Keratinocyte (primary cell): ENCODE measurements around the gene RIPPLY2. TPM values are rescaled to one million over a fixed set of nuclear protein-coding genes. Genes with fewer than 3 reads are reported as not detected.

Source experiments
- DNase-seq: peaks from one replicate; pipeline ENCODE4 v3.0.0-alpha.2; 2011; ENCODE audit warnings: low read depth, missing footprints, low spot score
- FAIRE-seq: peaks from 2 replicates; lab custom pipeline; 2011; peaks lifted over from hg19 to GRCh38; lab: Jason Lieb, UNC
- H2AFZ ChIP-seq: 2 replicates; pipeline ENCODE4 v1.6.0; 2012; ENCODE audit warnings: low read length, control low read depth, inconsistent platforms; ENCODE audit not compliant: control insufficient read depth
- H3K27ac ChIP-seq: 2 replicates; pipeline ENCODE4 v1.5.1; 2011; ENCODE audit warnings: low read length; ENCODE audit not compliant: control insufficient read depth, insufficient read depth
- H3K27me3 ChIP-seq: 3 replicates; pipeline ENCODE4 v1.6.0; 2011; ENCODE audit warnings: low read length; ENCODE audit not compliant: control insufficient read depth, insufficient read depth; ENCODE audit errors: extremely low read depth
- H3K36me3 ChIP-seq, 2 experiments: 2 replicates in 1 of 2; 3 replicates in 1 of 2; pipeline ENCODE4 v1.5.1; 2011; ENCODE audit warnings: low read length in 2 of 2, mild to moderate bottlenecking in 1 of 2; ENCODE audit not compliant: control insufficient read depth in 2 of 2, insufficient read depth in 2 of 2; ENCODE audit errors: extremely low read depth in 1 of 2
- H3K4me1 ChIP-seq: 3 replicates; pipeline ENCODE4 v1.5.1; 2011; ENCODE audit warnings: low read length; ENCODE audit not compliant: control insufficient read depth, insufficient read depth; ENCODE audit errors: extremely low read depth
- H3K4me2 ChIP-seq: 3 replicates; pipeline ENCODE4 v1.6.0; 2011; ENCODE audit warnings: low read depth, low read length; ENCODE audit not compliant: control insufficient read depth, insufficient read depth; ENCODE audit errors: extremely low read depth
- H3K4me3 ChIP-seq, 3 experiments: fragments of 200-600 bp in 1 of 3; sonication (generic) in 1 of 3; 2 replicates in 2 of 3; 3 replicates in 1 of 3; pipeline ENCODE4 v1.5.1; 2011 to 2016; ENCODE audit warnings: low read length in 3 of 3, mild to moderate bottlenecking in 3 of 3, control low read depth in 2 of 3, inconsistent platforms in 1 of 3, low read depth in 1 of 3, mixed read lengths in 1 of 3, mixed run types in 1 of 3, moderate library complexity in 1 of 3; ENCODE audit not compliant: control insufficient read depth in 2 of 3, insufficient read depth in 2 of 3; ENCODE audit errors: extremely low read depth in 1 of 3
- H3K79me2 ChIP-seq: 2 replicates; pipeline ENCODE4 v1.6.0; 2012; ENCODE audit warnings: low read length; ENCODE audit not compliant: control insufficient read depth, insufficient read depth
- H3K9ac ChIP-seq: 3 replicates; pipeline ENCODE4 v1.6.0; 2011; ENCODE audit warnings: low read length; ENCODE audit not compliant: control insufficient read depth, insufficient read depth; ENCODE audit errors: extremely low read depth
- H3K9me1 ChIP-seq: 3 replicates; pipeline ENCODE4 v1.6.0; 2011; ENCODE audit warnings: low read length; ENCODE audit not compliant: control insufficient read depth, insufficient read depth; ENCODE audit errors: extremely low read depth
- H3K9me3 ChIP-seq: 2 replicates; pipeline ENCODE4 v1.5.1; 2012; ENCODE audit warnings: low read depth, low read length; ENCODE audit not compliant: control insufficient read depth
- H4K20me1 ChIP-seq: 3 replicates; pipeline ENCODE4 v1.6.0; 2011; ENCODE audit warnings: low read length; ENCODE audit not compliant: control insufficient read depth, insufficient read depth; ENCODE audit errors: extremely low read depth
- EZH2 ChIP-seq: IDR thresholded peaks from one replicate; pipeline ENCODE4 v1.6.1; 2012; ENCODE audit warnings: inconsistent platforms, mild to moderate bottlenecking, low read length, moderate library complexity
- dilution Hi-C: fragments of 300-500 bp; cut with MboI; formaldehyde crosslinking; loops from one replicate; pipeline ENCODE4 v1.7.0; 2020; ENCODE audit warnings: low sequenced_read_pairs; ENCODE audit not compliant: extremely low pct_ligation_motif_present
- polyA plus RNA-seq, 5 experiments: library from polyadenylated mRNA; depleted of rRNA in 3 of 5; stranded (reverse) in 3 of 5; stranded (forward) in 1 of 5; unstranded in 1 of 5; fragments of >200 nt; gene quantifications; 1 replicate in 1 of 5; 2 replicates in 3 of 5; 3 replicates in 1 of 5; pipeline versions ENCODE4 v1.2.1 to v1.2.3, GENCODE V29; 2011 to 2012; ENCODE audit warnings: missing spikeins in 2 of 5, low read depth in 1 of 5, low replicate concordance in 1 of 5
- TF ChIP-seq, protein P1 (sequence below), 3 experiments: IDR thresholded peaks in 1 of 3; conservative IDR thresholded peaks in 1 of 3; optimal IDR thresholded peaks in 1 of 3; 2 replicates in 2 of 3; 3 replicates in 1 of 3; pipeline versions ENCODE3 to v1.5.1; 2011; ENCODE audit warnings: low read length in 3 of 3, mild to moderate bottlenecking in 3 of 3, moderate library complexity in 2 of 3, control low read depth in 1 of 3, inconsistent platforms in 1 of 3; ENCODE audit not compliant: insufficient read depth in 2 of 3; ENCODE audit errors: extremely low read depth in 1 of 3

Gene RIPPLY2
- polyA plus RNA-seq, 1 donor (not counting 4 experiments of a cell fraction or from before 2014, with no cell fraction given): 0.60 TPM

DNA sequence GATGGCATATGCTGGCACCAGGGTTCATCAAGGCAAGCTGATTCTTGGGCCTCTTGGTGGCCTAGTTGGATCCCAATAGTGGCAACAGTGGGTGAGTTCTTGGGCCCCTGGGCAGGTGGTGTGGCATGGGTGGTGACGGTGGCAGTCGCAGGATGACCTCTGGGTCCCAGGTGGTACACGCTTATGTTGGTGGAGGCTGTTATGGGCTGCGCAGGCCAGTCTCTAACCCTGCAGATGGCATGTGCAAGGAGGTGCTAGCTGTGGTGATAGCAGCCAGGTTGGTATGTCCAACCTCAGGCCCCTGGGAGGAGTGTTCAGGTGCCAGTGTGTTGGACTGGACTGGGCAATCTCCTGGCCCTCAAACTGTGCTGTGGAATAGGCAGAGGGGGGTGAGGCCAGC lies 52.5 kb downstream of the RIPPLY2 start:
- no peak overlapping the region for H2AFZ ChIP-seq
- H3K9ac ChIP-seq: no peak overlapping the region
- H3K27me3 ChIP-seq: no peaks in the 10 kb centered on the region
- DNase-seq (no peak), FAIRE-seq (no peak)
- no peaks in the 10 kb centered on the region for H3K9me3 ChIP-seq
- no peaks in the 10 kb centered on the region for H3K36me3 ChIP-seq
- H3K79me2 ChIP-seq: peaks cover 9% of the 10 kb centered on the region
- no peak overlapping the region for H3K27ac ChIP-seq
- no peaks in the 10 kb centered on the region for H3K9me1 ChIP-seq
- no peaks in the 10 kb centered on the region for H4K20me1 ChIP-seq
- TF ChIP-seq, protein P1, sequence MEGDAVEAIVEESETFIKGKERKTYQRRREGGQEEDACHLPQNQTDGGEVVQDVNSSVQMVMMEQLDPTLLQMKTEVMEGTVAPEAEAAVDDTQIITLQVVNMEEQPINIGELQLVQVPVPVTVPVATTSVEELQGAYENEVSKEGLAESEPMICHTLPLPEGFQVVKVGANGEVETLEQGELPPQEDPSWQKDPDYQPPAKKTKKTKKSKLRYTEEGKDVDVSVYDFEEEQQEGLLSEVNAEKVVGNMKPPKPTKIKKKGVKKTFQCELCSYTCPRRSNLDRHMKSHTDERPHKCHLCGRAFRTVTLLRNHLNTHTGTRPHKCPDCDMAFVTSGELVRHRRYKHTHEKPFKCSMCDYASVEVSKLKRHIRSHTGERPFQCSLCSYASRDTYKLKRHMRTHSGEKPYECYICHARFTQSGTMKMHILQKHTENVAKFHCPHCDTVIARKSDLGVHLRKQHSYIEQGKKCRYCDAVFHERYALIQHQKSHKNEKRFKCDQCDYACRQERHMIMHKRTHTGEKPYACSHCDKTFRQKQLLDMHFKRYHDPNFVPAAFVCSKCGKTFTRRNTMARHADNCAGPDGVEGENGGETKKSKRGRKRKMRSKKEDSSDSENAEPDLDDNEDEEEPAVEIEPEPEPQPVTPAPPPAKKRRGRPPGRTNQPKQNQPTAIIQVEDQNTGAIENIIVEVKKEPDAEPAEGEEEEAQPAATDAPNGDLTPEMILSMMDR (optimal IDR thresholded peaks at IDR 0.05 in 1 of 3, IDR thresholded peaks at IDR 0.05 in 1 of 3, conservative IDR thresholded peaks at IDR 0.05 in 1 of 3; ENCODE audit: extremely low read depth in 1 of 3, insufficient read depth in 2 of 3, low read length in 3 of 3): no peak
- no peak for TF ChIP-seq EZH2
- dilution Hi-C loops: no loop called here
- H3K4me2 ChIP-seq: no peak overlapping the region
- H3K4me1 ChIP-seq: no peaks in the 10 kb centered on the region
- no peak overlapping the region for H3K4me3 ChIP-seq

Other genes starting within 250 kb of the RIPPLY2 start
- not detected in 3 replicates for gene SNAP91, start 144.3 kb upstream of the RIPPLY2 start, polyA plus RNA-seq
- gene CYB5R4, start 6.3 kb downstream of the RIPPLY2 start, polyA plus RNA-seq: 7.2 to 14.0 TPM (median 8.7 TPM) in 3 replicates
- 2.4 to 4.1 TPM (median 3.0 TPM) in 3 replicates for gene MRAP2, start 180.4 kb downstream of the RIPPLY2 start, polyA plus RNA-seq